ENCODE results near the gene KIF15. TPM values are rescaled to one million over a fixed set of nuclear protein-coding genes. Genes with fewer than 3 reads are reported as not detected.

Gene KIF15, protein sequence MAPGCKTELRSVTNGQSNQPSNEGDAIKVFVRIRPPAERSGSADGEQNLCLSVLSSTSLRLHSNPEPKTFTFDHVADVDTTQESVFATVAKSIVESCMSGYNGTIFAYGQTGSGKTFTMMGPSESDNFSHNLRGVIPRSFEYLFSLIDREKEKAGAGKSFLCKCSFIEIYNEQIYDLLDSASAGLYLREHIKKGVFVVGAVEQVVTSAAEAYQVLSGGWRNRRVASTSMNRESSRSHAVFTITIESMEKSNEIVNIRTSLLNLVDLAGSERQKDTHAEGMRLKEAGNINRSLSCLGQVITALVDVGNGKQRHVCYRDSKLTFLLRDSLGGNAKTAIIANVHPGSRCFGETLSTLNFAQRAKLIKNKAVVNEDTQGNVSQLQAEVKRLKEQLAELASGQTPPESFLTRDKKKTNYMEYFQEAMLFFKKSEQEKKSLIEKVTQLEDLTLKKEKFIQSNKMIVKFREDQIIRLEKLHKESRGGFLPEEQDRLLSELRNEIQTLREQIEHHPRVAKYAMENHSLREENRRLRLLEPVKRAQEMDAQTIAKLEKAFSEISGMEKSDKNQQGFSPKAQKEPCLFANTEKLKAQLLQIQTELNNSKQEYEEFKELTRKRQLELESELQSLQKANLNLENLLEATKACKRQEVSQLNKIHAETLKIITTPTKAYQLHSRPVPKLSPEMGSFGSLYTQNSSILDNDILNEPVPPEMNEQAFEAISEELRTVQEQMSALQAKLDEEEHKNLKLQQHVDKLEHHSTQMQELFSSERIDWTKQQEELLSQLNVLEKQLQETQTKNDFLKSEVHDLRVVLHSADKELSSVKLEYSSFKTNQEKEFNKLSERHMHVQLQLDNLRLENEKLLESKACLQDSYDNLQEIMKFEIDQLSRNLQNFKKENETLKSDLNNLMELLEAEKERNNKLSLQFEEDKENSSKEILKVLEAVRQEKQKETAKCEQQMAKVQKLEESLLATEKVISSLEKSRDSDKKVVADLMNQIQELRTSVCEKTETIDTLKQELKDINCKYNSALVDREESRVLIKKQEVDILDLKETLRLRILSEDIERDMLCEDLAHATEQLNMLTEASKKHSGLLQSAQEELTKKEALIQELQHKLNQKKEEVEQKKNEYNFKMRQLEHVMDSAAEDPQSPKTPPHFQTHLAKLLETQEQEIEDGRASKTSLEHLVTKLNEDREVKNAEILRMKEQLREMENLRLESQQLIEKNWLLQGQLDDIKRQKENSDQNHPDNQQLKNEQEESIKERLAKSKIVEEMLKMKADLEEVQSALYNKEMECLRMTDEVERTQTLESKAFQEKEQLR (N-terminal part only)
- total RNA-seq, result 2.4 and 3.1 TPM in 2 replicates

DNA sequence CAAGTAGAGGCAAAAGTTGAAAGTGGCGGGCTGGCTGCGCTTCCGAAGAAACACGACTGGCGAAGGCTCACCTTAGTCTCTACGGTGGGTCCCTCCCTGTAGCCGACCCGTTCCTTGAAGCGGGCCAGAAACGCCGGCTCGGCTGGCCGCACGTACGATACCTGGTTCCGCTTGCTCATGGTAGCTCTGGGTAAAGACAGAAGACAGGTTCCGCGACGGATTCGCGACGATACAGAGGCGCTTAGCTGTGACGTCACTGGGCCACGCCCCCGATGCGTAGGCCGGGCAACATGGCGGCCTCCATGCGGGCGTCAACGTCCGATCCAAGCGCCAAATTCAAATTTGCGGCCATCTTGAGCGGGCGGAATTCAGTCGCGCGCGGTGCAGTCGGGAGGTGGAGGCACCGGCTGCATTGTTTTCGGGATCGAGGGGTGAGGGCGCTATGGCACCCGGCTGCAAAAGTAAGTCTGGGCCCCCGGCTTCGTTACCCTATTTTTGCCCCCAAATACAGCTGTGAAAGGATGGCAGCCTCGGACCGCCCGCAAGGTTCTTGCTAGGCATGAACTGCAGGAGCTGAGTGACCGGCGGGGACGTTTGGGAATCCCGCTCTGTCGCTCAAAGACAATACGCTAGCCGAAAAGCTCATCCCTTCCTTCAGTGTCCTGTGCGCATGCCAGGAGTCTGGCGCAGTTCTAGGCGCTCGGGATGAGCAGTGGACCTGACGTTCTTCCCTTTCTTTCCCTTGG lies at the start of gene KIF15, which contains the start of gene KIAA1143:
Gene KIF15 (plus strand): TSS at position 371 of the 746 bp plus-strand sequence. CDS start 72 bp downstream, at position 443.
Gene KIAA1143 (minus strand): TSS at position 196 of the 746 bp plus-strand sequence. CDS start 17 bp downstream, at position 179.
- Mint-ChIP-seq H3K36me3 (ENCODE audit: low read depth) (peaks cover 28% of the 10 kb centered on the region), H3K4me1 (peaks cover 25% of the 10 kb centered on the region), H3K27me3 (no peaks in the 10 kb centered on the region), H3K9me3 (peaks cover 3% of the 10 kb centered on the region), H3K4me3 (peak within 1 kb of the TSS; percentile 89), H3K27ac (peak within 1 kb of the TSS; percentile 85)
- ChIA-PET POLR2A (interaction anchor here (0.6 to 2.7 kb wide), 10 partner anchors 29 to 856 kb away, joined by 3 to 23 read pairs (median 6); partner anchors contain the start of genes EXOSC7, TCAIM, TMEM42 and ZDHHC3), CTCF (no interaction called here)
- intact Hi-C loops (cut with micrococcal nuclease), result loop anchor here (1.0 to 5.0 kb wide), 11 partner anchors 32 to 1474 kb away; partner anchors contain the start of genes EXOSC7, SNRK, TCAIM and TMEM42
- peak; percentile 96 for ATAC-seq (ENCODE audit: low read depth)
- peak; percentile 96 for DNase-seq
- TF ChIP-seq, protein P1, sequence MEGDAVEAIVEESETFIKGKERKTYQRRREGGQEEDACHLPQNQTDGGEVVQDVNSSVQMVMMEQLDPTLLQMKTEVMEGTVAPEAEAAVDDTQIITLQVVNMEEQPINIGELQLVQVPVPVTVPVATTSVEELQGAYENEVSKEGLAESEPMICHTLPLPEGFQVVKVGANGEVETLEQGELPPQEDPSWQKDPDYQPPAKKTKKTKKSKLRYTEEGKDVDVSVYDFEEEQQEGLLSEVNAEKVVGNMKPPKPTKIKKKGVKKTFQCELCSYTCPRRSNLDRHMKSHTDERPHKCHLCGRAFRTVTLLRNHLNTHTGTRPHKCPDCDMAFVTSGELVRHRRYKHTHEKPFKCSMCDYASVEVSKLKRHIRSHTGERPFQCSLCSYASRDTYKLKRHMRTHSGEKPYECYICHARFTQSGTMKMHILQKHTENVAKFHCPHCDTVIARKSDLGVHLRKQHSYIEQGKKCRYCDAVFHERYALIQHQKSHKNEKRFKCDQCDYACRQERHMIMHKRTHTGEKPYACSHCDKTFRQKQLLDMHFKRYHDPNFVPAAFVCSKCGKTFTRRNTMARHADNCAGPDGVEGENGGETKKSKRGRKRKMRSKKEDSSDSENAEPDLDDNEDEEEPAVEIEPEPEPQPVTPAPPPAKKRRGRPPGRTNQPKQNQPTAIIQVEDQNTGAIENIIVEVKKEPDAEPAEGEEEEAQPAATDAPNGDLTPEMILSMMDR (IDR thresholded peaks at IDR 0.05), result no peak

DNA sequence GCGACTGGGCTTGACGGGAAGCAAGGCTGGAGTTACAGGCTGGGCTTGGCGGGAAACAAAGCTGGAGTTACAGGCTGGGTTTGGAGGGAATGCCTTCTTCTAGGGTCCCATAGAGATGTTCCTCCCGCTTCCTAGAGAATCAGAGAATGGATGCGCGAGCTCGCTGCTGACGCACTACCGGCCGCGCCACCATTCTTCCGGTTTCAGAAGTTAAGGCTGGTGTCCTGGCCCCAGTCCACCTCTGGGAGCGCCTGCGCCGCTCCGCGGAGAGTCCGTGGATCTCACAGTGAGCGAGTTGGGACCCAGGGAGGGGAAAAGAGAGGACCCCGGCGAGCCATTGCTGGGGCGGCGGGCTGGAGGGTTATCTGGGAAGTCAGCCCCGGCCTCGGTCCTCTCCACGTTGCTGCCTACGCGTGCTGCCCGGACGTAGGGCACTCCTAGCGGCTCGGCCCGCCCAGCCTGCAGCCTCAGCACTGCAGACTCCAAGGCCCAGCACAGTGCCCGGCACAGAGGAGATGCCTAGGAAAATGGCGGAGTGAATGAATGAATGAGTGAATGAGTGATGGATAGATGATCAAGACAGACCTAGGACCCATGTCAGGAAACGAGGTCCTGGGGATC lies 49.0 kb upstream of the KIF15 start, which contains the start of gene ZNF502:
Gene ZNF502 (plus strand): TSS at position 206 of the 621 bp plus-strand sequence. CDS start 7,602 bp downstream, outside the sequence.
- peaks cover 39% of the 10 kb centered on the region for H3K36me3 Mint-ChIP-seq (ENCODE audit: low read depth)
- peak; percentile 48 for DNase-seq
- intact Hi-C loops (cut with micrococcal nuclease), result loop anchor here (1.0 kb wide), 3 partner anchors 17 to 49 kb away; partner anchors contain the start of genes KIAA1143, KIF15 and ZNF501
- peak within 1 kb of the TSS; percentile 90 for H3K4me3 Mint-ChIP-seq
- H3K4me1 Mint-ChIP-seq, result peaks cover 13% of the 10 kb centered on the region
- POLR2A ChIA-PET, result interaction anchor here (0.8 to 2.5 kb wide), 5 partner anchors 10 to 49 kb away, joined by 3 to 22 read pairs (median 5); partner anchors contain the start of genes KIAA1143, KIF15 and ZNF501
- H3K27ac Mint-ChIP-seq, result peak within 1 kb of the TSS; percentile 50
- H3K9me3 Mint-ChIP-seq, result peaks cover 43% of the 10 kb centered on the region
- CTCF ChIA-PET, result interaction anchor here (0.5 to 0.7 kb wide), 2 partner anchors 17 to 173 kb away, joined by 5 to 8 read pairs; partner anchors contain the start of gene ZNF501
- ATAC-seq (ENCODE audit: low read depth), result peak; percentile 93
- peaks cover 21% of the 10 kb centered on the region for H3K27me3 Mint-ChIP-seq
- TF ChIP-seq, protein P1 (IDR thresholded peaks at IDR 0.05), result no peak

DNA sequence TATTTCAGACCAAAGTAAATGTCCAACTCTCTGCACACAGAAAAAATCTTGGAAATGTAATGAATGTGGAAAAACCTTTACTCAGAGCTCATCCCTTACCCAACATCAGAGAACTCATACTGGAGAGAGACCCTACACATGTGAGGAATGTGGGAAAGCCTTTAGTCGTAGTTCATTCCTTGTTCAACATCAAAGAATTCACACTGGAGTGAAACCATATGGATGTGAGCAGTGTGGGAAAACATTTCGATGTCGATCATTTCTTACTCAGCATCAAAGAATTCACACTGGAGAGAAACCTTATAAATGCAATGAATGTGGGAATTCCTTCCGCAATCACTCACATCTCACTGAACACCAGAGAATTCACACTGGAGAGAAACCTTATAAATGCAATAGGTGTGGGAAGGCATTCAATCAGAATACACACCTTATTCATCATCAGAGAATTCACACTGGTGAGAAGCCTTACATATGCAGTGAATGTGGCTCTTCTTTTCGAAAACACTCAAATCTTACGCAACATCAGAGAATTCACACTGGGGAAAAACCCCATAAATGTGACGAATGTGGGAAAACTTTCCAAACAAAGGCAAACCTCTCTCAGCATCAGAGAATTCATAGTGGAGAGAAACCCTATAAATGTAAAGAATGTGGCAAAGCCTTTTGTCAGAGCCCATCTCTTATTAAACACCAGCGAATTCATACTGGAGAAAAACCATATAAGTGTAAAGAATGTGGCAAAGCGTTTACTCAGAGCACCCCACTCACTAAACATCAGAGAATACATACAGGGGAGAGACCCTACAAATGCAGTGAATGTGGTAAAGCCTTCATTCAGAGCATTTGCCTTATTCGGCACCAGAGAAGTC lies 40.1 kb upstream of the KIF15 start:
- no peak for DNase-seq
- Mint-ChIP-seq H3K27me3 (no peaks in the 10 kb centered on the region), H3K4me3 (no peak overlapping the region), H3K9me3 (peaks cover 52% of the 10 kb centered on the region), H3K4me1 (no peaks in the 10 kb centered on the region), H3K36me3 (ENCODE audit: low read depth) (peaks cover 70% of the 10 kb centered on the region), H3K27ac (no peak overlapping the region)
- ATAC-seq (ENCODE audit: low read depth), result no peak
- POLR2A ChIA-PET, result no interaction called here
- intact Hi-C loops (cut with micrococcal nuclease), result loop anchor here (10.0 kb wide), 1 partner anchor 167 kb away; the partner anchor contains the start of gene ZKSCAN7
- TF ChIP-seq, protein P1 (IDR thresholded peaks at IDR 0.05), result no peak
- CTCF ChIA-PET, result no interaction called here
